Peyer's patch (tissue), 4 donors: ENCODE measurements around the gene PIPOX. TPM values are rescaled to one million over a fixed set of nuclear protein-coding genes. Genes with fewer than 3 reads are reported as not detected.

Source experiments
- DNase-seq, 3 donors: peaks; one replicate each; pipeline ENCODE4 v3.0.0-alpha.2; 2017 to 2019
- H3K27ac ChIP-seq, 4 donors: fragments of 200-600 bp; sonication (generic); one replicate each; pipeline ENCODE4 v1.5.1; 2016 to 2019
- H3K27me3 ChIP-seq, 2 donors: fragments of 200-600 bp; sonication (generic); one replicate each; pipeline ENCODE4 v1.5.1; 2019
- H3K36me3 ChIP-seq, 3 donors: fragments of 200-600 bp; sonication (generic); one replicate each; pipeline ENCODE4 v1.5.1; 2016 to 2019
- H3K4me1 ChIP-seq, 4 donors: fragments of 200-600 bp; sonication (generic); one replicate each; pipeline ENCODE4 v1.5.1; 2016 to 2019
- H3K4me3 ChIP-seq, 4 donors: fragments of 200-600 bp; sonication (generic); 1 replicate in 3 of 4; 2 replicates in 1 of 4; pipeline ENCODE4 v1.5.1; 2016 to 2019; ENCODE audit warnings: mild to moderate bottlenecking in 1 of 4
- H3K9me3 ChIP-seq, 4 donors: fragments of 200-600 bp; sonication (generic); one replicate each; pipeline ENCODE4 v1.5.1; 2016 to 2019; ENCODE audit warnings: mild to moderate bottlenecking in 1 of 4
- POLR2A ChIP-seq, 2 donors: fragments of 450-650 bp; IDR thresholded peaks; one replicate each; pipeline ENCODE4 v1.5.1; 2017; ENCODE audit warnings: antibody characterized with exemption in 2 of 2, mild to moderate bottlenecking in 2 of 2, moderate library complexity in 2 of 2
- total RNA-seq, 4 donors: library from RNA; depleted of rRNA; stranded (reverse); fragments of >200 nt; gene quantifications; one replicate each; pipeline ENCODE4 v1.1.0, GENCODE V29; 2016
- TF ChIP-seq, protein P1 (sequence below), 6 experiments: fragments of 450-650 bp in 4 of 6; fragments of 200-600 bp in 2 of 6; sonication (generic) in 1 of 6; IDR thresholded peaks; one replicate each; pipeline ENCODE4 v1.5.1; 2017 to 2019; ENCODE audit warnings: antibody characterized with exemption in 6 of 6, mild to moderate bottlenecking in 3 of 6, moderate library complexity in 1 of 6

The PIPOX gene
- total RNA-seq, 4 donors from 2014 or later, result 3.2 to 5.2 (median 4.8) TPM; not detected in 1

DNA sequence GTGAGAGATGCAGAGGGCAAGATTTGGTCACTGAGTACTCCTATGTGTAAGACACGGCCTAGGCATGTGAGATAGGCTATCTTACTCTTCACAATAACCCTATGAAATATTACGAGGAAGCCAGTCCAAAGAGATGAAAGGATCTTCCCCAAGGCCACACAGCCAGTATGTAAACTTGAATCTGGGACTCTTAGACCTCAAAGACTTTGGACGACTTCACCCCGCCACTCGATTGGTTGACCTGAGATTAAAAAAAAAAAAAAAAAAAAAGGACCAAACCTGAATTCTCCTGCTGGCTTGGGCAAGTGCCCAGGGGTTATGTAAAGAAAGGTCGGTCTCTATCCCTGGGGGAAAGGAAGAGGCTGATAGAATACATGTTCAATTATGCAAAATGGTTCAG, 33.1 kb downstream of the PIPOX start:
- peaks cover 0 to 34% (median 0%) of the 10 kb centered on the region in 3 donors for H3K36me3 ChIP-seq
- no peaks in the 10 kb centered on the region for H3K27me3 ChIP-seq
- no peak overlapping the region for H3K27ac ChIP-seq
- no peaks in the 10 kb centered on the region for H3K4me1 ChIP-seq
- TF ChIP-seq, protein P1, sequence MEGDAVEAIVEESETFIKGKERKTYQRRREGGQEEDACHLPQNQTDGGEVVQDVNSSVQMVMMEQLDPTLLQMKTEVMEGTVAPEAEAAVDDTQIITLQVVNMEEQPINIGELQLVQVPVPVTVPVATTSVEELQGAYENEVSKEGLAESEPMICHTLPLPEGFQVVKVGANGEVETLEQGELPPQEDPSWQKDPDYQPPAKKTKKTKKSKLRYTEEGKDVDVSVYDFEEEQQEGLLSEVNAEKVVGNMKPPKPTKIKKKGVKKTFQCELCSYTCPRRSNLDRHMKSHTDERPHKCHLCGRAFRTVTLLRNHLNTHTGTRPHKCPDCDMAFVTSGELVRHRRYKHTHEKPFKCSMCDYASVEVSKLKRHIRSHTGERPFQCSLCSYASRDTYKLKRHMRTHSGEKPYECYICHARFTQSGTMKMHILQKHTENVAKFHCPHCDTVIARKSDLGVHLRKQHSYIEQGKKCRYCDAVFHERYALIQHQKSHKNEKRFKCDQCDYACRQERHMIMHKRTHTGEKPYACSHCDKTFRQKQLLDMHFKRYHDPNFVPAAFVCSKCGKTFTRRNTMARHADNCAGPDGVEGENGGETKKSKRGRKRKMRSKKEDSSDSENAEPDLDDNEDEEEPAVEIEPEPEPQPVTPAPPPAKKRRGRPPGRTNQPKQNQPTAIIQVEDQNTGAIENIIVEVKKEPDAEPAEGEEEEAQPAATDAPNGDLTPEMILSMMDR (IDR thresholded peaks at IDR 0.05), result no peak
- no peak for TF ChIP-seq POLR2A (IDR thresholded peaks at IDR 0.05)
- no peak overlapping the region for H3K4me3 ChIP-seq
- no peak for DNase-seq
- no peaks in the 10 kb centered on the region for H3K9me3 ChIP-seq

DNA sequence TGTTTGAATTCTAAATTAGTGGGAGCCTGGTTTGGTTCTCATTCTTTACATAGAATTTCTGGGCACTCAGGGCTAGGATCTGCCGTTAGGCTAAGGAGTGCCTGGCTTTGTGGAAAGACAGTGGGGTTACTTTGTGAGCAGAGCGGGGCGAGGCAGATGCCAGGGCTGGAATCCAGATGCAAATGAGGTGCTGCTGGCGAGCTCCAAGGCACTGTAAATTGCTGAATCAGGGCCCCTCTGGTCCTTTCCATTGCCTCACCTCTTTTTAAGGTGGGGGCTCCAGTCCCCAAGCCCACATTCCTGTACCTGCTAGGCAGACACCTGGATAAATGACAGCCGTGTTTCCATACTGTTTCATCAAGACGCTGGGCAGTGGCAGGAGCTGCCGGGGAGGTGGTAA, 33.8 kb downstream of the PIPOX start:
- Histone ChIP-seq H3K27ac (no peak overlapping the region), H3K36me3 (peaks cover 0 to 40% (median 0%) of the 10 kb centered on the region in 3 donors), H3K4me3 (no peak overlapping the region), H3K9me3 (no peaks in the 10 kb centered on the region), H3K4me1 (no peaks in the 10 kb centered on the region), H3K27me3 (no peaks in the 10 kb centered on the region)
- TF ChIP-seq, protein P1 (IDR thresholded peaks at IDR 0.05), result no peak
- TF ChIP-seq POLR2A (IDR thresholded peaks at IDR 0.05), result no peak
- DNase-seq, result no peak

DNA sequence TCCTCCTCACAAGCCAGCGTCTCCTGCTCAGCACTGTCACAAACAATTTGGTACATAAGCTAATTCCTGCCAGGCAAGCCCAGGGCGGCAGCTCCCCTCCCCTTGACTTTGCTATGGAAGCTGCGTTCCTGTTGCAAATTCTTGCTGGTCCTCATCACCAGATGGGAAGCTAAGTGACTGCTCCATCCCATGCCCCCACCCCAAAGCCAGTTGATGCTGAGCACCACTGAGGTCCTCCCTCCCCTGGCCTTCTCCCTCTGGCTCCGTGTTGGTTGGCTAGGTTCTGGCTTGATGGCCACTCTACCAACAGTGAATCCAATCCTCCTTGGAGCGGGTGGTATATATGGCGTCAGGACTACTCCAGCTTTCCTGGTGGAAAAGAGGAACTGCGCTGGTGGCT, 34.4 kb downstream of the PIPOX start:
- no peaks in the 10 kb centered on the region for H3K27me3 ChIP-seq
- DNase-seq, result no peak
- H3K36me3 ChIP-seq, result peaks cover 0 to 46% (median 0%) of the 10 kb centered on the region in 3 donors
- H3K27ac ChIP-seq, result no peak overlapping the region
- H3K4me1 ChIP-seq, result no peaks in the 10 kb centered on the region
- H3K4me3 ChIP-seq, result no peak overlapping the region
- TF ChIP-seq, protein P1 (IDR thresholded peaks at IDR 0.05), result no peak
- no peak for TF ChIP-seq POLR2A (IDR thresholded peaks at IDR 0.05)
- H3K9me3 ChIP-seq, result no peaks in the 10 kb centered on the region

DNA sequence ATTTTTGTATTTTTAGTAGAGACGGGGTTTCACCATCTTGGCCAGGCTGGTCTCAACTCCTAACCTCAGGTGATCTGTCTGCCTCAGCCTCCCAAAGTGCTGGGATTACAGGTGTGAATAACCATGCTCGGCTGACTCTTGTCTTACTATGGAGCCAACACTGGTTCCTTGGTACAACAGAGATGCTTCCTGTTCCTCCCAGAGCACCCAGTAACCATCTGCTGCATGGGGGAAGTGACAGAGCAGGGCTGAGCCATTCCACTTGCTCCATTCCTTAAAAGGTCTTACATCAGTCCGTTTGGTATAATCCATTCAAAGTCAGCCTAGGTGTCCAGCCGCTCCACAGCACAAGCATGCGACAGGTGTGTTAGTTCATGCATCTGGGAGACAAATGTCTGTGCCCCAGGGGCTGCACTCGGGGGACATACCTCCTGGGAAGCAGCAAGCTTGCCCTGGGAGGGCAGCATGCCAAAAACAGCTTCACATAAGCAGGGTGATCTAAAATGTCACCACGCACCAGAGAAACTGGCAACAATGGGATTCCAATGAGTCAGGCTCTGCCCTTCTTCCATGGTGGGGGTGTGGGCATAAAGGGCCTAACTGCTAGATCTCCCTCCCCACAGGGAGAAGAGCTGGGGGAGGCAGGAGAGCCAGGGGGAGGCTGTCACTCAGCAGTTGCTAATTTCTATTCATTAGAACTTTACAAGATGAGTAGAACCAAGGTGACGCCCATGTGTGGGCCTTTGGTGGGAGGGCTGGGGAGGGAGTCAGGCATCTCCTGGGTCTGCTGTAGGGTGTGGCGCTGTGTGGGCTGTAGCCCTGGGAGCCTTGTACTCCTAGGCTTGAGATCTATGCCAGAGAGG, 35.5 kb downstream of the PIPOX start:
- no peak for DNase-seq
- TF ChIP-seq, protein P1 (IDR thresholded peaks at IDR 0.05), result no peak
- TF ChIP-seq POLR2A (IDR thresholded peaks at IDR 0.05), result no peak
- H3K27me3 ChIP-seq, result no peaks in the 10 kb centered on the region
- no peaks in the 10 kb centered on the region for H3K4me1 ChIP-seq
- H3K27ac ChIP-seq, result no peak overlapping the region
- no peak overlapping the region for H3K4me3 ChIP-seq
- H3K36me3 ChIP-seq, result peaks cover 0 to 57% (median 0%) of the 10 kb centered on the region in 3 donors
- H3K9me3 ChIP-seq, result no peaks in the 10 kb centered on the region

DNA sequence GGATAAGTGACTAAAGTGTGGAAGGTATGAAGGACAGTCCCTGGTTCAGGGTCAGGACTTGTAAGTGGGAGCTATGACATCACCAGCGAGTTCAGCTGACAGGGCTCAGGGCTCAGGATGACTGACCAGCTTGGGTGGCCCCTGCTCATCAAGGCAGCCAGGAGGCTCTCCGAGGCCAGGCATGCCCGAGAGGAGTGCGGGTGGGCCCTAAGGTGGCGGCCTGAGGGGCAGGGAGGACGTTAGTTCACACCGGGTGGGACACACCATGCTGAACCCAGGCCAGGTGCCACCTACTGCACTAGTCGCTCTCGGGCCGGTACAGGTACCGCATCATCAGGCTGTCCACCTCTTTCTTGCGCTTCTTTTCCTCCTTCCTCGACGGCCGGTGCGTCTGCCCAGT, 36.5 kb downstream of the PIPOX start:
- H3K4me1 ChIP-seq, result no peaks in the 10 kb centered on the region
- H3K36me3 ChIP-seq, result peaks cover 0 to 64% (median 0%) of the 10 kb centered on the region in 3 donors
- no peak overlapping the region for H3K27ac ChIP-seq
- DNase-seq, result no peak
- H3K4me3 ChIP-seq, result no peak overlapping the region
- no peaks in the 10 kb centered on the region for H3K27me3 ChIP-seq
- TF ChIP-seq, protein P1 (IDR thresholded peaks at IDR 0.05), result no peak
- no peak for TF ChIP-seq POLR2A (IDR thresholded peaks at IDR 0.05)
- H3K9me3 ChIP-seq, result no peaks in the 10 kb centered on the region
